Measurements from ENCODE around the gene SLC51A. TPM values are rescaled to one million over a fixed set of nuclear protein-coding genes. Genes with fewer than 3 reads are reported as not detected.

SLC51A gene
- total and polyA plus RNA-seq, 9 of the 15 experiments (the other 6 are each of a cell fraction or from before 2014, with no cell fraction given): 0.35 to 0.38 TPM; not detected in 7

DNA sequence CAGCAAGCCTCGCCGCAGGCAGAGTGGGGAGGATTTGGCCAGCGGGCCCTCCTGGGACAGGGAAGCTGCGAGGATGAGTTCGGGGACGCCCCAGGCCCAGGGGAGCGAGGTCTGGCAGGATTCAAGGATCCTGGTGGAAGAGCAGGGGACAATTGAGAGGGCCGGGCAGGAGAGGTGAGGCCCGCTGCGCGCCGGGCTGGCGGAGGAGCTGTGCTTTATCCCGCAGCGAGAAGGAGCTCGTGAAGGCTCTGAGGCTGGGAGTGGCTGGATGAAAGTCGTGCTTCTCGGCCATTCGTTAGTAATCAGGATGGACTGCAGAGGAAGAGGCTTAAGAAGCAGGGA lies 3.6 kb downstream of the SLC51A start (continued):
- TF ChIP-seq UBTF (IDR thresholded peaks at IDR 0.05; ENCODE audit: borderline replicate concordance in 1 of 2, low read depth in 2 of 2, low read length in 2 of 2) (no peak), ZC3H8 (IDR thresholded peaks at IDR 0.05) (no peak), SNIP1 (IDR thresholded peaks at IDR 0.05; ENCODE audit: low read depth) (no peak), CTBP1 (IDR thresholded peaks at IDR 0.05; ENCODE audit: borderline replicate concordance) (no peak), E2F8 (IDR thresholded peaks at IDR 0.05; ENCODE audit: low read depth, partially characterized antibody) (no peak), ZNF76 (CRISPR knock-in tag; IDR thresholded peaks at IDR 0.05; ENCODE audit: borderline replicate concordance) (no peak), ZKSCAN3 (CRISPR knock-in tag; IDR thresholded peaks at IDR 0.05) (no peak)

Measured in K562 (cell line).